ENCODE data around the gene ITGAE. TPM values are rescaled to one million over a fixed set of nuclear protein-coding genes. Genes with fewer than 3 reads are reported as not detected.

Gene ITGAE
- total RNA-seq, 1 donor from 2014 or later: 24.5 TPM

DNA sequence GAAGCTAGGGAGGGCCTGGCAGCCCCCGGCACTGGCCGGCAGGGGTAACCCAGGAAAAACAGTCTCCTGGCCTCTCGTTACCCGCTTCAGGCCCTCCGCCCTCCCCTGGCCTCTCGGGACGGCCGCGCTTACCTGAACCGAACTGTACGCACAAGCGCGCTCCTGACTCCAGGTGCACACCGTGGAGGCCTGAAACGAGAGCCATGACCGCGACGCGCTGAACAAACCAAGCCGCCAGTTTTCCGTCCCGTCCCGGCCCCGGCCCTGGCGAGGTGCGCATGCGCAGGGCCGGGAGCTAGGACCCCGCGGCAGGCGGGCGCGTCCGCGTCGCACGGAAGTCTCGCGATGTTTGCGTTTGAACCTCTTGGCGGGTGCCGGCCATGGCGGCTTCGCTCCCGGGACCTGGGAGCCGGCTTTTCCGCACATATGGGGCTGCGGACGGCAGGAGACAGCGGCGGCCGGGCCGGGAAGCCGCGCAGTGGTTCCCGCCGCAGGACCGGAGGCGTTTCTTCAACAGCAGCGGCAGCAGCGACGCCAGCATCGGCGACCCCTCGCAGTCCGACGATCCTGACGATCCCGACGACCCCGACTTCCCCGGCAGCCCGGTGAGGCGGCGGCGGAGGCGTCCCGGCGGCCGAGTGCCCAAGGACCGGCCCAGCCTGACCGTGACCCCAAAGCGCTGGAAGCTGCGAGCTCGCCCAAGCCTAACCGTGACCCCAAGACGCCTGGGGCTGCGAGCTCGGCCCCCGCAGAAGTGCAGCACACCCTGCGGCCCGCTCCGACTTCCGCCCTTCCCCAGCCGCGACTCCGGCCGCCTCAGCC, 77.2 kb downstream of the ITGAE start, which contains the start of gene HASPIN:
TSS of gene HASPIN (plus strand) at position 348 of the 822 bp plus-strand sequence. CDS start at position 381, 33 bp downstream.
- Mint-ChIP-seq H3K36me3 (ENCODE audit: unreplicated experiment) (no peaks in the 10 kb centered on the region), H3K27me3 (ENCODE audit: unreplicated experiment) (no peaks in the 10 kb centered on the region), H3K27ac (ENCODE audit: unreplicated experiment) (peak within 1 kb of the TSS; percentile 93), H3K4me1 (ENCODE audit: unreplicated experiment) (peaks cover 21% of the 10 kb centered on the region), H3K9me3 (ENCODE audit: unreplicated experiment) (no peaks in the 10 kb centered on the region), H3K4me3 (ENCODE audit: unreplicated experiment) (peak within 1 kb of the TSS; percentile 90)
- TF ChIP-seq, protein P1, sequence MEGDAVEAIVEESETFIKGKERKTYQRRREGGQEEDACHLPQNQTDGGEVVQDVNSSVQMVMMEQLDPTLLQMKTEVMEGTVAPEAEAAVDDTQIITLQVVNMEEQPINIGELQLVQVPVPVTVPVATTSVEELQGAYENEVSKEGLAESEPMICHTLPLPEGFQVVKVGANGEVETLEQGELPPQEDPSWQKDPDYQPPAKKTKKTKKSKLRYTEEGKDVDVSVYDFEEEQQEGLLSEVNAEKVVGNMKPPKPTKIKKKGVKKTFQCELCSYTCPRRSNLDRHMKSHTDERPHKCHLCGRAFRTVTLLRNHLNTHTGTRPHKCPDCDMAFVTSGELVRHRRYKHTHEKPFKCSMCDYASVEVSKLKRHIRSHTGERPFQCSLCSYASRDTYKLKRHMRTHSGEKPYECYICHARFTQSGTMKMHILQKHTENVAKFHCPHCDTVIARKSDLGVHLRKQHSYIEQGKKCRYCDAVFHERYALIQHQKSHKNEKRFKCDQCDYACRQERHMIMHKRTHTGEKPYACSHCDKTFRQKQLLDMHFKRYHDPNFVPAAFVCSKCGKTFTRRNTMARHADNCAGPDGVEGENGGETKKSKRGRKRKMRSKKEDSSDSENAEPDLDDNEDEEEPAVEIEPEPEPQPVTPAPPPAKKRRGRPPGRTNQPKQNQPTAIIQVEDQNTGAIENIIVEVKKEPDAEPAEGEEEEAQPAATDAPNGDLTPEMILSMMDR (IDR thresholded peaks at IDR 0.05): peak; percentile 35
- DNase-seq (ENCODE audit: extremely low spot score, unreplicated experiment): peak; percentile 97

- peak overlapping the region; percentile 93 for H3K27ac Mint-ChIP-seq (ENCODE audit: unreplicated experiment)
- peaks cover 21% of the 10 kb centered on the region for H3K4me1 Mint-ChIP-seq (ENCODE audit: unreplicated experiment)
- H3K36me3 Mint-ChIP-seq (ENCODE audit: unreplicated experiment): no peaks in the 10 kb centered on the region
- H3K27me3 Mint-ChIP-seq (ENCODE audit: unreplicated experiment): no peaks in the 10 kb centered on the region
- peak overlapping the region; percentile 90 for H3K4me3 Mint-ChIP-seq (ENCODE audit: unreplicated experiment)
- TF ChIP-seq, protein P1 (IDR thresholded peaks at IDR 0.05): no peak
- DNase-seq (ENCODE audit: extremely low spot score, unreplicated experiment): no peak
- no peaks in the 10 kb centered on the region for H3K9me3 Mint-ChIP-seq (ENCODE audit: unreplicated experiment)
These were observed 77.8 kb downstream of the ITGAE start for GRCh38 chr17:3723188-3723555.

DNA sequence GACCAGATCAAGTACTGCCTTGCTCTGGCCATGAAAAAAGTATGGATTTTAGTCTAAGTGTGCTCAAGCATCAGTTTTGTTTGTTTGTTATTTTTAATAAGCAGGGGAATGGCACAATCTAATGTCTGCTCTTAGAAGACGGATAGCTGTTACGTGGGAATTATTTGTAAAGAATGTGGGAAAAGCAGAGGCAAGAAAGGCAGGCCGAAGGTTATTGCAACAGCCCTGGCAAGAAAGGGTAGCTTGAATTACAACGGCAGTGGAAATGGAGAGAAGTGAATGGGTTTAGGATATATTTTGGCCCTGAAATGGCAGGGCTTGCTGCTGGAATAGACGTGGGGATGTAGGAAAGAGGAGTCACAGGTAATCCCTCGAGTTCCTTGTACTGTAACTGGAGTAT, 78.3 kb downstream of the ITGAE start:
- H3K27ac Mint-ChIP-seq (ENCODE audit: unreplicated experiment): peak overlapping the region; percentile 93
- peaks cover 21% of the 10 kb centered on the region for H3K4me1 Mint-ChIP-seq (ENCODE audit: unreplicated experiment)
- H3K27me3 Mint-ChIP-seq (ENCODE audit: unreplicated experiment): no peaks in the 10 kb centered on the region
- H3K9me3 Mint-ChIP-seq (ENCODE audit: unreplicated experiment): no peaks in the 10 kb centered on the region
- H3K4me3 Mint-ChIP-seq (ENCODE audit: unreplicated experiment): peak overlapping the region; percentile 90
- TF ChIP-seq, protein P1 (IDR thresholded peaks at IDR 0.05): no peak
- DNase-seq (ENCODE audit: extremely low spot score, unreplicated experiment): no peak
- H3K36me3 Mint-ChIP-seq (ENCODE audit: unreplicated experiment): no peaks in the 10 kb centered on the region

DNA sequence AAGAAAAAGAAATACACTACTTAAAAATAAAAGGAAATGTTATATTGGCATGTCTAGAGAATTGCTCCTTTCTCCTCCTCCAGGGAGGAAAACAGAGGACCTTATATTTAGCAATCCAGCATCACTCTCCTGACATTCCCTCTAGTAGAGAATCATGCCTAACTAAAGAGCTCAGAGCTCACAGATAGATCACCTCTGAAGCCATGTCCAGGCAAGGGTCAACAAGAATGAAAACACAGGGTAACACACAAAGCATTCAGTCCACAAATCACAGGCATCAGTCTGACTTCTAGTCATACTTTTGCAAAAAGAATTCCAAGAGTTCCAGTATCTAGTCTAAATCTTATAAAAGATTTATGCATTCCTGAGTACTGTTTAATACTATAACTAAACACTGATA, 81.7 kb downstream of the ITGAE start:
- Mint-ChIP-seq H3K4me3 (ENCODE audit: unreplicated experiment) (no peak overlapping the region), H3K9me3 (ENCODE audit: unreplicated experiment) (no peaks in the 10 kb centered on the region), H3K27me3 (ENCODE audit: unreplicated experiment) (no peaks in the 10 kb centered on the region), H3K4me1 (ENCODE audit: unreplicated experiment) (peaks cover 8% of the 10 kb centered on the region), H3K27ac (ENCODE audit: unreplicated experiment) (no peak overlapping the region), H3K36me3 (ENCODE audit: unreplicated experiment) (peaks cover 20% of the 10 kb centered on the region)
- DNase-seq (ENCODE audit: extremely low spot score, unreplicated experiment): no peak
- TF ChIP-seq, protein P1 (IDR thresholded peaks at IDR 0.05): no peak

- H3K9me3 Mint-ChIP-seq (ENCODE audit: unreplicated experiment): no peaks in the 10 kb centered on the region
- no peak overlapping the region for H3K4me3 Mint-ChIP-seq (ENCODE audit: unreplicated experiment)
- H3K4me1 Mint-ChIP-seq (ENCODE audit: unreplicated experiment): peaks cover 7% of the 10 kb centered on the region
- DNase-seq (ENCODE audit: extremely low spot score, unreplicated experiment): no peak
- no peaks in the 10 kb centered on the region for H3K27me3 Mint-ChIP-seq (ENCODE audit: unreplicated experiment)
- TF ChIP-seq, protein P1 (IDR thresholded peaks at IDR 0.05): no peak
- H3K27ac Mint-ChIP-seq (ENCODE audit: unreplicated experiment): no peak overlapping the region
- H3K36me3 Mint-ChIP-seq (ENCODE audit: unreplicated experiment): peaks cover 21% of the 10 kb centered on the region
These were observed 82.8 kb downstream of the ITGAE start for GRCh38 chr17:3718201-3718600.

Measured in osteocyte (in vitro differentiated cells).